HG02884 (cell line): ENCODE results near the gene XPA.
A peak's percentile ranks its signal among the peaks of the same experiment; 100 is the strongest.
"Not testable (repeated sequence)": the region's sequence is repeated elsewhere in the genome, so short reads cannot be mapped to it uniquely, and the experiment has no call there.

Experiments used
- ATAC-seq: cut with Tn5 transposase; IDR thresholded peaks from one replicate; pipeline ENCODE4 v1.9.1; 2021; ENCODE audit warnings: mild to moderate bottlenecking, moderate library complexity; ENCODE audit not compliant: unreplicated experiment

XPA gene

GRCh38 chr9:97696803-97697601, at the start of gene XPA:
TSS of gene XPA (minus strand) at chr9:97697340. CDS start at chr9:97697292, 48 bp downstream.
- peak; percentile 86 for ATAC-seq

GRCh38 chr9:97744710-97745708, 47.9 kb upstream of the XPA start:
- no peak for ATAC-seq

GRCh38 chr9:97744025-97744424, 46.9 kb upstream of the XPA start:
- ATAC-seq, result not testable (repeated sequence)

- ATAC-seq, result no peak
These were observed 45.4 kb upstream of the XPA start for GRCh38 chr9:97742545-97742944.

- ATAC-seq, result no peak
These were observed 44.8 kb upstream of the XPA start for GRCh38 chr9:97741947-97742346.

GRCh38 chr9:97740848-97741821, 44.0 kb upstream of the XPA start:
- ATAC-seq, result no peak

DNA sequence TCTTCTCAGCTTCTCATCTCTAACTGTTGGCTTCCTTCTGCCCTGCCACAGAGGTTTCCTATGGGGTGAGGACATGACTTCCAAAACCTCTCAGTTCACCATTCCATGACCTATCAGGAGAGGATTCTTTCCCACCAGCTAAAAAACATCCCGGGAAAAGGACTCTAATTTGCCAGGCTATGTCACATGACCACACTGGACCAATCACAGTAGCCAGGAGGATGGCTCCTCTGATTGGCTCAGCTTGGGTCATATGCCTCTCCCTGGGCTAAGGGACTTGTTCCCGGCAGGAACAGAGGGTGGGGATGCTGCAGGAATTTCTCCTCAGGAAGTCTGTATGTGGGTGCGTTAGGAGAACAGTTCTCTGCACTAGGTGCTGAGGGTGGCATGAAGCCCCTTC, 40.3 kb upstream of the XPA start:
- ATAC-seq, result no peak

DNA sequence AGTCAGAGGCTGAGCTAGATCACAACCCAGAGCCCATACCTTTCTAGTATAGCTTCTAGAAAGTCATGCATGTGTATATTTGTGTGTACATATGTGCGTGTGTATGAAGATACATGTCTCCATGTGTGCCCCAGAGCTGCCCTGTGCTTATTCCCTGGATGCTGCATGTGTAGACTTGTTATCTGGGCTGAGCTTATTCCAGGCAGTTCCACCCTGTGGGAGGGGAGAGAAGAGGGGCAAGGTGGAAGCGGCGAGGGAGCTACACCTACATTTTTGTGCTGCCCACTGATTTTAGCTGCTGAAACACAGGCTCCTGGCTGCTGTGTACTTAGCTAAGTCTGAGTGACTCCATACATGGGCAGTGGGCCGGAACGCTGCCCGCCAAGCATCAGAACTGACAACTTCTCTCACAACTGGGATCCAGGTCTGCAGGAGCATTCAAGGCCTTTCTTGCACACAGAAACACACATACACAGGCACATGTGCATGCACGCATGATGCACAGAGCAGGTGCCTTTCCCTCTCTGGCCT, 38.0 kb upstream of the XPA start:
- no peak for ATAC-seq

- no peak for ATAC-seq
These were observed 29.6 kb upstream of the XPA start for GRCh38 chr9:97726716-97727115.

GRCh38 chr9:97723819-97724218, 26.7 kb upstream of the XPA start:
- no peak for ATAC-seq

DNA sequence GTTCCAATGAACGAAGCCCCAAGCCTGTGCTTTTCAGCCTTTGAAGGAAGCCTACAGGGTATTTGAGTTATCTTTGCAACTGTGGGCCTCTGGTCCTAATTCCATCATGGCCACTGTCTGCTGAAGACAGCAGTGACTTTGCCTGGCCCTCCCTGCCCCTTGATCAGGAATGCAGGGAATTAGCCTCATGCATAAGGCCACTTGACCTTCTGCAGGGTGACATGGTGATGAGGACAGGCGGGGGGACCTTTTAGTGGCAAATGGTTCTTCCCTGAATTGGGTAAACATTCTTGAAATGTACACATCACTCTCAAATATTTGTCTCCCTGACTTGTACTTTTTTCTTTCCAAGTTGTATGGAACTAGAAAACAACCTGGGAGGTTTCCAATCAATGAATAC, 25.2 kb upstream of the XPA start:
- ATAC-seq, result no peak

- no peak for ATAC-seq
These were observed 24.3 kb upstream of the XPA start for GRCh38 chr9:97721396-97721795.

- no peak for ATAC-seq
These were observed 20.7 kb upstream of the XPA start for GRCh38 chr9:97717866-97718265.

DNA sequence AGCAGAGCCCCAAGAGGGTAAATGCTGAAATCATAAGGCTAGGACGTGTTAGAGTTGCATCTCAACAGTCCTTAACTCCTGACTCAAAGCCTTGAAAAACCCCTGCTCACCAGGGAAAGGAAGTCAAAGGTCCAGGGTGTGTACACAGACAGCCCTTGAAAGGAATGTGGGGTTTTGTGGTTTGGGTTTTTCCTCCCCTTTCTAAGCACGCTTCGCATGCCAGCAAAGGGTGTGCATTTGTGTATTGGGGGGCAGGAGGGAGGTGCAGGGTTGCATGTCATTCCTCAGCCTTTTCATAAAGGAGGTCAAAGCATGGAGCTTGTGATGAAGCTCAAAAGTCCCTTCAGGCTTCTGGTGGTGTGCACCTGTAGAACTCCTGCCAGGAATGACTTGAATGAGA, 17.3 kb upstream of the XPA start:
- no peak for ATAC-seq

DNA sequence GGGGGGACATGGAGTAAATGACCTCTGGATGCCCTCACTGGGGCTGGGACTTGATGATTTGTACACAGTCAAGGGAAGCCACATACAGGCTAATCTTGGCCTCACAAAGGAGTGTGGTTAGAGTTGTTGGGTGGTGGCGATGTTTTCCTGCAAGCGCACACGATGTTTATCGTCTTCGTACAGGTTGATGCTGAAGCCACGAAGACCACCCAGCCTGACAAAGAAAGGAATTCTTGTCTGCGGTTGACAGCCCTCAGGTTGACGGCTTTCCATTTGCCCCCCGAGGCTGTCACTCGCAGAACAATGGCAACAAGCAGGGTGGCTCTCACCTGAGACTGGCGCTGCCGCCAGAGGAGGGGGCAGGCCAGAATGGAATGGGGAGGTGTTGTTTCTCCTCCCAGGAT, 14.1 kb upstream of the XPA start:
- ATAC-seq, result no peak

GRCh38 chr9:97710356-97711222, 13.4 kb upstream of the XPA start:
- peak; percentile 84 for ATAC-seq

DNA sequence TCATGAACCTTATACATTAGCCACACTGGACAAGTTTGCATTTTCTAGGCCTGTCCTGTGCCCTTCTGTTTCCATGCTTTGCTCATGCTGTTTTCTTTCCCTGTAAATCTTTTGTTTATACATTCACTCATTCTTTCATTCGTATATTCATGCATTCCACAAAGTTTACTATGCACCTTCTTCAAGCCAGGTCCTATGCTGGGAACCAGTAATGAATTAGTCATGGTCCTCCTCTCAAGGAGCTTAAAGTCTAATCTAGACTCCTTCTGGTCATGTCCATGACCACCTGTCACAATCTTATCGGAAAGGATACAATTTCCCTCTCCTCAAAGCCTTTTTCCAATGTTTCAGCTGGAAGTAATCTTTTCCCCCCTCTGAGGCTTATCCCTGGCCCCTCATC, 9.1 kb upstream of the XPA start:
- no peak for ATAC-seq

DNA sequence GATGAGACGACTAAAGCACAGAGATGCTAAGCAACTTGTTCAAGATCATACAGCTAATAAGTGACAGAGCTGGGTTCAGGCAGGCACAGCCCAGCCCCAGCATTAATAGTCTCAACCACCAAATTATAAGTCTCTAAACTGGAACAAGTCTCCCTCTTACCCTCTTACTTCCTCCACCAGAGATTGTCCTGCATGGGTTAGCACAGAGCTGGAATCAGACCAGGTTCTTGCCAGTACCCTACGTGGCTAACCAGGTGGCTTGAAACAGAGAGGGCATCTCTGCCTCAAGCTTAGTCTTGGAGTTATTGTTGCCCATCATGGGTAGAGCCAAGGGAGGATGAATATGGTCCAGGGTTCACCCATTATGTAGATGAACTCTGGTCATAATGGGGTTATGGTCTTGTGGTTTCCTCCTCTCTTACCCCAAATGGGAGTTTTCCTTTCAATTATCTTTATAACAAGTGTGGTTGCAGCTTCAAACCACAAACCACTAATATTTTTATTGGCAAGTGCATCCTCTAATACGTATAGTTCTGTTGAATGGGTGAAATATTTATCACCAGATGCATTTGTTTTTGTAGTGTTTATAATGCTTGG, 8.3 kb upstream of the XPA start:
- no peak for ATAC-seq

GRCh38 chr9:97704851-97705250, 7.7 kb upstream of the XPA start:
- no peak for ATAC-seq
